ENCODE results near the gene OR2J1. TPM values are rescaled to one million over a fixed set of nuclear protein-coding genes. Genes with fewer than 3 reads are reported as not detected.

OR2J1 gene
- total and polyA plus RNA-seq, 10 donors: not detected

GRCh38 chr6:29081312-29081711, 18.0 kb upstream of the OR2J1 start:
- TF ChIP-seq CTCF (IDR thresholded peaks at IDR 0.05 in 8 of 11, conservative IDR thresholded peaks at IDR 0.05 in 3 of 11) (no peak), POLR2AphosphoS5 (IDR thresholded peaks at IDR 0.05) (no peak), POLR2A (IDR thresholded peaks at IDR 0.05) (no peak)
- H3K9me3 ChIP-seq: no peaks in the 10 kb centered on the region
- H3K4me3 ChIP-seq: no peak overlapping the region
- no peaks in the 10 kb centered on the region for H3K4me1 ChIP-seq
- no peak overlapping the region for H3K27ac ChIP-seq
- no peaks in the 10 kb centered on the region for H3K36me3 ChIP-seq
- intact Hi-C loops (cut with DNase I; ENCODE audit: low total_unique reads): no loop called here
- H3K27me3 ChIP-seq (replicated peaks in 1 of 7): peaks cover 0 to 22% (median 0%) of the 10 kb centered on the region in 7 donors
- no peak for DNase-seq

GRCh38 chr6:29082457-29082856, 16.8 kb upstream of the OR2J1 start:
- no peak overlapping the region for H3K4me3 ChIP-seq
- H3K4me1 ChIP-seq: no peaks in the 10 kb centered on the region
- 89 to 94% (median 92%) methylated on average over 13 to 15 of the region's 15 CpGs for WGBS, 5 donors
- no peak for DNase-seq
- H3K9me3 ChIP-seq: no peaks in the 10 kb centered on the region
- TF ChIP-seq CTCF (IDR thresholded peaks at IDR 0.05 in 8 of 11, conservative IDR thresholded peaks at IDR 0.05 in 3 of 11) (no peak), POLR2AphosphoS5 (IDR thresholded peaks at IDR 0.05) (no peak), POLR2A (IDR thresholded peaks at IDR 0.05) (no peak)
- H3K27me3 ChIP-seq (replicated peaks in 1 of 7): peaks cover 0 to 28% (median 0%) of the 10 kb centered on the region in 7 donors
- H3K27ac ChIP-seq: no peak overlapping the region
- intact Hi-C loops (cut with DNase I; ENCODE audit: low total_unique reads): no loop called here
- no peaks in the 10 kb centered on the region for H3K36me3 ChIP-seq

GRCh38 chr6:29087213-29087612, 12.1 kb upstream of the OR2J1 start, which contains the start of gene OR2B3:
Gene OR2B3, minus strand, starts transcription at chr6:29087313. Its CDS starts 65 bp downstream, at chr6:29087248.
- DNase-seq: no peak
- intact Hi-C loops (cut with DNase I; ENCODE audit: low total_unique reads): no loop called here
- TF ChIP-seq CTCF (IDR thresholded peaks at IDR 0.05 in 8 of 11, conservative IDR thresholded peaks at IDR 0.05 in 3 of 11) (no peak), POLR2A (IDR thresholded peaks at IDR 0.05) (no peak)
- Histone ChIP-seq H3K9me3 (no peaks in the 10 kb centered on the region), H3K4me1 (no peaks in the 10 kb centered on the region), H3K27ac (no peak within 1 kb of the TSS), H3K4me3 (no peak within 1 kb of the TSS), H3K36me3 (no peaks in the 10 kb centered on the region), H3K27me3 (replicated peaks in 1 of 7) (peaks cover 0 to 32% (median 0%) of the 10 kb centered on the region in 7 donors)
- 51 to 96% (median 87%) methylated on average over 1 of the region's 1 CpG for WGBS, 5 donors

GRCh38 chr6:29092957-29093356, 6.3 kb upstream of the OR2J1 start:
- TF ChIP-seq CTCF (IDR thresholded peaks at IDR 0.05 in 8 of 11, conservative IDR thresholded peaks at IDR 0.05 in 3 of 11): no peak
- no peak for TF ChIP-seq POLR2AphosphoS5 (IDR thresholded peaks at IDR 0.05)
- no peak for TF ChIP-seq POLR2A (IDR thresholded peaks at IDR 0.05)
- no peaks in the 10 kb centered on the region for H3K4me1 ChIP-seq
- no peaks in the 10 kb centered on the region for H3K9me3 ChIP-seq
- DNase-seq: no peak
- no peaks in the 10 kb centered on the region for H3K36me3 ChIP-seq
- no peak overlapping the region for H3K27ac ChIP-seq
- H3K27me3 ChIP-seq (replicated peaks in 1 of 7): peaks cover 0 to 5% (median 0%) of the 10 kb centered on the region in 7 donors
- WGBS, 5 donors: 77 to 94% (median 80%) methylated on average over 3 of the region's 3 CpGs
- H3K4me3 ChIP-seq: no peak overlapping the region
- intact Hi-C loops (cut with DNase I; ENCODE audit: low total_unique reads): no loop called here
